Effector memory CD8-positive, alpha-beta T cell (primary cell): Measurements from ENCODE around the gene BNIP3.

ENCODE experiments used
- ATAC-seq: fragments of 150-1000 bp; cut with Tn5 transposase; replicated peaks from 2 replicates; pipeline ENCODE4 v1.10.0; 2021; ENCODE audit warnings: mild to moderate bottlenecking, moderate library complexity
- DNase-seq, 3 experiments: peaks; one replicate each; pipeline ENCODE4 v3.0.0; 2021
- H3K27ac Mint-ChIP-seq, 2 donors: one replicate each; pipeline ENCODE4 v1.8.0; 2022; ENCODE audit warnings: mild to moderate bottlenecking in 2 of 2, mixed read lengths in 2 of 2, moderate library complexity in 2 of 2
- H3K27me3 Mint-ChIP-seq, 2 donors: one replicate each; pipeline ENCODE4 v1.8.0; 2022; ENCODE audit warnings: mixed read lengths in 2 of 2
- H3K36me3 Mint-ChIP-seq: one replicate; pipeline ENCODE4 v1.8.0; 2022; ENCODE audit warnings: mild to moderate bottlenecking, moderate library complexity, mixed read lengths; ENCODE audit not compliant: insufficient read depth
- H3K4me1 Mint-ChIP-seq, 2 donors: one replicate each; pipeline ENCODE4 v1.8.0; 2022; ENCODE audit warnings: low read depth in 2 of 2, mixed read lengths in 2 of 2
- H3K4me3 Mint-ChIP-seq, 2 donors: one replicate each; pipeline ENCODE4 v1.8.0; 2022; ENCODE audit warnings: mild to moderate bottlenecking in 2 of 2, mixed read lengths in 2 of 2, moderate library complexity in 2 of 2
- H3K9me3 Mint-ChIP-seq, 2 donors: one replicate each; pipeline ENCODE4 v1.8.0; 2022; ENCODE audit warnings: mixed read lengths in 2 of 2
- total RNA-seq, 9 experiments: gene quantifications; one replicate each; lab custom pipeline; 2026; lab: John Stamatoyannopoulos, UW

Gene BNIP3
- 16.3 to 26.2 (median 20.9) reads per million in 9 experiments for total RNA-seq

- H3K9me3 Mint-ChIP-seq = no peaks in the 10 kb centered on the region
- peaks cover 3% of the 10 kb centered on the region for H3K36me3 Mint-ChIP-seq
- peak; percentile 86 for ATAC-seq
- peaks cover 22 to 28% of the 10 kb centered on the region in 2 donors for H3K4me1 Mint-ChIP-seq
- H3K4me3 Mint-ChIP-seq = peak within 1 kb of the TSS; percentile 82
- DNase-seq = peak; percentile 87 to 94 (median 93)
- peak within 1 kb of the TSS; percentile 41 to 51 for H3K27ac Mint-ChIP-seq
- H3K27me3 Mint-ChIP-seq = no peaks in the 10 kb centered on the region
Observed at GRCh38 chr10:131981429-131982184, at the start of gene BNIP3. Gene BNIP3, minus strand, starts transcription at chr10:131981923. Its CDS starts 117 bp downstream, at chr10:131981806.

GRCh38 chr10:132030898-132031463, 49.3 kb upstream of the BNIP3 start:
- H3K27me3 Mint-ChIP-seq = peaks cover 63 to 95% of the 10 kb centered on the region in 2 donors
- no peaks in the 10 kb centered on the region for H3K9me3 Mint-ChIP-seq

GRCh38 chr10:132028706-132029105, 47.0 kb upstream of the BNIP3 start:
- Mint-ChIP-seq H3K4me1 (no peaks in the 10 kb centered on the region), H3K9me3 (no peaks in the 10 kb centered on the region), H3K36me3 (no peaks in the 10 kb centered on the region), H3K27me3 (peaks cover 59 to 94% of the 10 kb centered on the region in 2 donors), H3K4me3 (no peak overlapping the region), H3K27ac (no peak overlapping the region)
- DNase-seq (no peak), ATAC-seq (no peak)

More at GRCh38 chr10:132030898-132031463, 49.3 kb upstream of the BNIP3 start:
- Mint-ChIP-seq H3K36me3 (no peaks in the 10 kb centered on the region), H3K27ac (no peak overlapping the region), H3K4me3 (no peak overlapping the region), H3K4me1 (no peaks in the 10 kb centered on the region)
- DNase-seq (no peak), ATAC-seq (no peak)

- Mint-ChIP-seq H3K36me3 (no peaks in the 10 kb centered on the region), H3K4me1 (peaks cover 5 to 6% of the 10 kb centered on the region in 2 donors), H3K27me3 (peaks cover 57 to 94% of the 10 kb centered on the region in 2 donors), H3K4me3 (no peak overlapping the region), H3K27ac (no peak overlapping the region), H3K9me3 (no peaks in the 10 kb centered on the region)
- DNase-seq (no peak), ATAC-seq (no peak)
Observed at GRCh38 chr10:132027423-132027983, 45.8 kb upstream of the BNIP3 start.

GRCh38 chr10:132023092-132023811, 41.5 kb upstream of the BNIP3 start:
- DNase-seq = peak; percentile 69 to 74 (median 69)
- Mint-ChIP-seq H3K4me1 (peaks cover 6 to 7% of the 10 kb centered on the region in 2 donors), H3K36me3 (no peaks in the 10 kb centered on the region), H3K9me3 (no peaks in the 10 kb centered on the region), H3K27ac (no peak overlapping the region), H3K4me3 (no peak overlapping the region), H3K27me3 (peaks cover 40 to 64% of the 10 kb centered on the region in 2 donors)
- peak; percentile 81 for ATAC-seq

GRCh38 chr10:132022241-132022640, 40.5 kb upstream of the BNIP3 start:
- ATAC-seq = no peak
- peaks cover 30 to 54% of the 10 kb centered on the region in 2 donors for H3K27me3 Mint-ChIP-seq
- no peaks in the 10 kb centered on the region for H3K9me3 Mint-ChIP-seq
- no peak overlapping the region for H3K27ac Mint-ChIP-seq
- no peaks in the 10 kb centered on the region for H3K36me3 Mint-ChIP-seq
- H3K4me1 Mint-ChIP-seq = peaks cover 6 to 7% of the 10 kb centered on the region in 2 donors
- DNase-seq = no peak
- H3K4me3 Mint-ChIP-seq = no peak overlapping the region

GRCh38 chr10:132021504-132022143, 39.9 kb upstream of the BNIP3 start:
- ATAC-seq = no peak
- Mint-ChIP-seq H3K27me3 (peaks cover 24 to 48% of the 10 kb centered on the region in 2 donors), H3K27ac (no peak overlapping the region), H3K9me3 (no peaks in the 10 kb centered on the region), H3K4me3 (no peak overlapping the region), H3K36me3 (no peaks in the 10 kb centered on the region), H3K4me1 (peaks cover 6 to 7% of the 10 kb centered on the region in 2 donors)
- DNase-seq = no peak

GRCh38 chr10:132021046-132021445, 39.3 kb upstream of the BNIP3 start:
- DNase-seq = no peak
- Mint-ChIP-seq H3K27me3 (peaks cover 20 to 42% of the 10 kb centered on the region in 2 donors), H3K36me3 (no peaks in the 10 kb centered on the region), H3K4me3 (no peak overlapping the region), H3K4me1 (peaks cover 6 to 7% of the 10 kb centered on the region in 2 donors), H3K27ac (no peak overlapping the region), H3K9me3 (no peaks in the 10 kb centered on the region)
- no peak for ATAC-seq

GRCh38 chr10:132020456-132020855, 38.7 kb upstream of the BNIP3 start:
- Mint-ChIP-seq H3K4me3 (no peak overlapping the region), H3K36me3 (no peaks in the 10 kb centered on the region), H3K4me1 (peaks cover 6 to 7% of the 10 kb centered on the region in 2 donors)

GRCh38 chr10:132019366-132019765, 37.6 kb upstream of the BNIP3 start:
- H3K36me3 Mint-ChIP-seq = no peaks in the 10 kb centered on the region
- peaks cover 6 to 7% of the 10 kb centered on the region in 2 donors for H3K4me1 Mint-ChIP-seq
- H3K27ac Mint-ChIP-seq = no peak overlapping the region
- H3K27me3 Mint-ChIP-seq = peaks cover 10 to 26% of the 10 kb centered on the region in 2 donors
- no peak overlapping the region for H3K4me3 Mint-ChIP-seq
- ATAC-seq = no peak
- no peaks in the 10 kb centered on the region for H3K9me3 Mint-ChIP-seq
- no peak for DNase-seq

More at GRCh38 chr10:132020456-132020855, 38.7 kb upstream of the BNIP3 start:
- no peak for ATAC-seq
- peaks cover 17 to 36% of the 10 kb centered on the region in 2 donors for H3K27me3 Mint-ChIP-seq
- H3K9me3 Mint-ChIP-seq = no peaks in the 10 kb centered on the region
- H3K27ac Mint-ChIP-seq = no peak overlapping the region
- no peak for DNase-seq

GRCh38 chr10:132018446-132018845, 36.7 kb upstream of the BNIP3 start:
- DNase-seq (no peak), ATAC-seq (no peak)
- Mint-ChIP-seq H3K27me3 (peaks cover 5 to 17% of the 10 kb centered on the region in 2 donors), H3K4me1 (peaks cover 6 to 7% of the 10 kb centered on the region in 2 donors), H3K27ac (no peak overlapping the region), H3K9me3 (no peaks in the 10 kb centered on the region), H3K36me3 (no peaks in the 10 kb centered on the region), H3K4me3 (no peak overlapping the region)

GRCh38 chr10:132016514-132016913, 34.8 kb upstream of the BNIP3 start:
- Mint-ChIP-seq H3K9me3 (no peaks in the 10 kb centered on the region), H3K4me3 (no peak overlapping the region), H3K36me3 (no peaks in the 10 kb centered on the region), H3K27ac (no peak overlapping the region), H3K4me1 (peaks cover 0 to 1% of the 10 kb centered on the region in 2 donors), H3K27me3 (peaks cover 0 to 9% of the 10 kb centered on the region in 2 donors)
- no peak for DNase-seq
- no peak for ATAC-seq

GRCh38 chr10:132011445-132011844, 29.7 kb upstream of the BNIP3 start:
- Mint-ChIP-seq H3K9me3 (no peaks in the 10 kb centered on the region), H3K27ac (no peak overlapping the region), H3K36me3 (no peaks in the 10 kb centered on the region), H3K27me3 (peaks cover 30 to 46% of the 10 kb centered on the region in 2 donors), H3K4me3 (no peak overlapping the region), H3K4me1 (peaks cover 0 to 2% of the 10 kb centered on the region in 2 donors)
- ATAC-seq = no peak
- no peak for DNase-seq
